Tibial nerve (tissue), 4 donors: ENCODE data around the gene CD40. TPM values are rescaled to one million over a fixed set of nuclear protein-coding genes. Genes with fewer than 3 reads are reported as not detected.

Experiments
- DNase-seq, 2 donors: peaks; one replicate each; pipeline ENCODE4 v3.0.0-alpha.2; 2019; ENCODE audit warnings: low spot score in 2 of 2
- H3K27ac ChIP-seq, 4 donors: fragments of 200-600 bp; sonication (generic) in 3 of 4; one replicate each; pipeline ENCODE4 v1.5.1; 2017 to 2019; ENCODE audit warnings: mild to moderate bottlenecking in 1 of 4
- H3K27me3 ChIP-seq, 2 donors: fragments of 200-600 bp; sonication (generic) in 1 of 2; one replicate each; pipeline versions ENCODE4 v1.5.1 to v1.6.0; 2017 to 2019
- H3K36me3 ChIP-seq, 3 donors: fragments of 200-600 bp; sonication (generic); one replicate each; pipeline ENCODE4 v1.5.1; 2018 to 2019
- H3K4me1 ChIP-seq, 4 donors: fragments of 200-600 bp; sonication (generic) in 3 of 4; one replicate each; pipeline ENCODE4 v1.5.1; 2017 to 2019
- H3K4me3 ChIP-seq, 4 donors: fragments of 200-600 bp; sonication (generic) in 3 of 4; one replicate each; pipeline ENCODE4 v1.5.1; 2017 to 2019; ENCODE audit warnings: mild to moderate bottlenecking in 1 of 4, moderate library complexity in 1 of 4
- H3K9me3 ChIP-seq, 4 donors: fragments of 200-600 bp; sonication (generic) in 3 of 4; one replicate each; pipeline ENCODE4 v1.5.1; 2017 to 2019
- CTCF ChIP-seq, 5 experiments: fragments of 200-600 bp in 3 of 5; fragments of 450-650 bp in 2 of 5; sonication (generic) in 3 of 5; IDR thresholded peaks; one replicate each; pipeline ENCODE4 v1.5.1; 2016 to 2019; ENCODE audit warnings: antibody characterized with exemption in 5 of 5, mild to moderate bottlenecking in 3 of 5, moderate library complexity in 2 of 5
- EP300 ChIP-seq, 2 donors: sonication (generic); formaldehyde crosslinking; IDR thresholded peaks; one replicate each; pipeline ENCODE4 v1.6.1; 2017; ENCODE audit warnings: antibody characterized with exemption in 2 of 2, mild to moderate bottlenecking in 1 of 2
- POLR2A ChIP-seq, 2 donors: fragments of 450-650 bp; IDR thresholded peaks; one replicate each; pipeline ENCODE4 v1.6.1; 2017; ENCODE audit warnings: antibody characterized with exemption in 2 of 2, mild to moderate bottlenecking in 2 of 2, moderate library complexity in 2 of 2
- WGBS, 2 donors: methylation state at CpG; one replicate each; pipeline ENCODE4 v1.1.5; 2018; 5-methylcytosine and 5-hydroxymethylcytosine counted together
- total RNA-seq, 4 donors: library from RNA; depleted of rRNA; stranded (reverse); fragments of >200 nt; gene quantifications; one replicate each; pipeline ENCODE4 v1.1.0, GENCODE V29; 2016

The CD40 gene
- total RNA-seq, 4 donors from 2014 or later, result 18.0 to 32.8 (median 25.1) TPM

- no peak for TF ChIP-seq CTCF (IDR thresholded peaks at IDR 0.05)
- TF ChIP-seq POLR2A (IDR thresholded peaks at IDR 0.05), result no peak
- no peak for TF ChIP-seq EP300 (IDR thresholded peaks at IDR 0.05)
- Histone ChIP-seq H3K4me3 (no peak overlapping the region), H3K27ac (no peak overlapping the region), H3K36me3 (no peaks in the 10 kb centered on the region), H3K27me3 (peaks cover 0 to 31% of the 10 kb centered on the region in 2 donors), H3K4me1 (peaks cover 0 to 23% (median 9%) of the 10 kb centered on the region in 4 donors), H3K9me3 (no peaks in the 10 kb centered on the region)
- 60 to 69% methylated on average over 12 of the region's 12 CpGs for WGBS, 2 donors
- DNase-seq, result no peak
Measured at GRCh38 chr20:46135856-46136633, 17.9 kb downstream of the CD40 start.

- peaks cover 0 to 10% (median 3%) of the 10 kb centered on the region in 4 donors for H3K4me1 ChIP-seq
- H3K27me3 ChIP-seq, result peaks cover 0 to 39% of the 10 kb centered on the region in 2 donors
- no peaks in the 10 kb centered on the region for H3K36me3 ChIP-seq
- no peak overlapping the region for H3K4me3 ChIP-seq
- no peaks in the 10 kb centered on the region for H3K9me3 ChIP-seq
- TF ChIP-seq CTCF (IDR thresholded peaks at IDR 0.05), result no peak
- TF ChIP-seq POLR2A (IDR thresholded peaks at IDR 0.05), result no peak
- TF ChIP-seq EP300 (IDR thresholded peaks at IDR 0.05), result no peak
- 78 to 82% methylated on average over 4 to 5 of the region's 5 CpGs for WGBS, 2 donors
- DNase-seq, result no peak
- H3K27ac ChIP-seq, result no peak overlapping the region
Measured at GRCh38 chr20:46137816-46138215, 19.7 kb downstream of the CD40 start.

- Histone ChIP-seq H3K4me1 (peaks cover 0 to 6% (median 0%) of the 10 kb centered on the region in 4 donors), H3K27ac (no peak overlapping the region), H3K9me3 (no peaks in the 10 kb centered on the region), H3K36me3 (no peaks in the 10 kb centered on the region), H3K4me3 (no peak overlapping the region), H3K27me3 (peaks cover 0 to 39% of the 10 kb centered on the region in 2 donors)
- TF ChIP-seq EP300 (IDR thresholded peaks at IDR 0.05), result no peak
- TF ChIP-seq CTCF (IDR thresholded peaks at IDR 0.05), result no peak
- no peak for TF ChIP-seq POLR2A (IDR thresholded peaks at IDR 0.05)
- 22 to 39% methylated on average over 8 of the region's 8 CpGs for WGBS, 2 donors
- DNase-seq, result no peak
Measured at GRCh38 chr20:46139266-46139889, 21.3 kb downstream of the CD40 start.

- no peaks in the 10 kb centered on the region for H3K9me3 ChIP-seq
- no peaks in the 10 kb centered on the region for H3K36me3 ChIP-seq
- no peak overlapping the region for H3K27ac ChIP-seq
- no peak for DNase-seq
- peaks cover 0 to 39% of the 10 kb centered on the region in 2 donors for H3K27me3 ChIP-seq
- TF ChIP-seq CTCF (IDR thresholded peaks at IDR 0.05) (no peak), POLR2A (IDR thresholded peaks at IDR 0.05) (no peak), EP300 (IDR thresholded peaks at IDR 0.05) (no peak)
- WGBS, 2 donors, result 47 to 59% methylated on average over 5 of the region's 5 CpGs
- no peak overlapping the region for H3K4me3 ChIP-seq
- H3K4me1 ChIP-seq, result peaks cover 0 to 6% (median 0%) of the 10 kb centered on the region in 4 donors
Measured at GRCh38 chr20:46139908-46140482, 21.9 kb downstream of the CD40 start.

GRCh38 chr20:46142124-46142523 is 24.0 kb downstream of the CD40 start:
- Histone ChIP-seq H3K36me3 (no peaks in the 10 kb centered on the region), H3K4me3 (no peak overlapping the region), H3K9me3 (no peaks in the 10 kb centered on the region), H3K27me3 (peaks cover 0 to 28% of the 10 kb centered on the region in 2 donors), H3K4me1 (peaks cover 0 to 6% (median 0%) of the 10 kb centered on the region in 4 donors), H3K27ac (no peak overlapping the region)
- TF ChIP-seq CTCF (IDR thresholded peaks at IDR 0.05) (no peak), EP300 (IDR thresholded peaks at IDR 0.05) (no peak), POLR2A (IDR thresholded peaks at IDR 0.05) (no peak)
- no peak for DNase-seq
- WGBS, 2 donors, result 49 to 54% methylated on average over 5 of the region's 5 CpGs
